Body of pancreas (tissue), 4 donors: ENCODE results near the gene PRRT3. TPM values are rescaled to one million over a fixed set of nuclear protein-coding genes. Genes with fewer than 3 reads are reported as not detected.

Experiments used
- ATAC-seq: fragments of 150-250 bp; one replicate; pipeline ENCODE4 v1.9.1; 2016
- DNase-seq, 4 donors: peaks; one replicate each; pipeline ENCODE4 v3.0.0-alpha.2; 2019
- H3K27ac ChIP-seq, 4 donors: fragments of 200-600 bp; sonication (generic); 1 replicate in 3 of 4; 2 replicates in 1 of 4; pipeline versions ENCODE4 v1.5.1 to v1.6.1; 2016 to 2019; ENCODE audit warnings: mild to moderate bottlenecking in 1 of 4, mixed read lengths in 1 of 4, moderate library complexity in 1 of 4
- H3K27me3 ChIP-seq, 2 donors: fragments of 200-600 bp; sonication (generic); one replicate each; pipeline ENCODE4 v1.6.0; 2016; ENCODE audit warnings: mild to moderate bottlenecking in 1 of 2
- H3K36me3 ChIP-seq, 2 donors: fragments of 200-600 bp; sonication (generic); replicated peaks in 1 of 2; 2 replicates each; pipeline ENCODE4 v1.5.1; 2016; ENCODE audit warnings: low read depth in 2 of 2; ENCODE audit not compliant: insufficient read depth in 1 of 2
- H3K4me1 ChIP-seq: fragments of 200-600 bp; sonication (generic); one replicate; pipeline ENCODE4 v1.6.0; 2016
- H3K4me3 ChIP-seq, 2 donors: fragments of 200-600 bp; sonication (generic); 1 replicate in 1 of 2; 2 replicates in 1 of 2; pipeline ENCODE4 v1.5.1; 2016 to 2019
- H3K9me3 ChIP-seq, 3 donors: fragments of 200-600 bp; sonication (generic); 1 replicate in 2 of 3; 2 replicates in 1 of 3; pipeline ENCODE4 v1.5.1; 2016
- POLR2A ChIP-seq, 3 donors: fragments of 450-650 bp; IDR thresholded peaks; one replicate each; pipeline ENCODE4 v1.6.1; 2016; ENCODE audit warnings: antibody characterized with exemption in 3 of 3, mild to moderate bottlenecking in 2 of 3
- WGBS, 2 donors: methylation state at CpG; one replicate each; pipeline ENCODE4 v1.1.5; 2017; 5-methylcytosine and 5-hydroxymethylcytosine counted together
- intact Hi-C: fragments of 100-400 bp; cut with DNase I; formaldehyde crosslinking; loops from one replicate; pipeline ENCODE4 v1.15.1; 2023
- total RNA-seq, 2 donors: library from RNA; depleted of rRNA; stranded (reverse); fragments of >200 nt; gene quantifications; one replicate each; pipeline ENCODE4 v1.1.0, GENCODE V29; 2016
- TF ChIP-seq, protein P1 (sequence below), 7 experiments: fragments of 450-650 bp in 4 of 7; fragments of 200-600 bp in 3 of 7; sonication (generic) in 3 of 7; IDR thresholded peaks; one replicate each; pipeline ENCODE4 v1.5.1; 2016 to 2019; ENCODE audit warnings: antibody characterized with exemption in 7 of 7

PRRT3 gene
- total RNA-seq, 2 donors from 2014 or later, result 3.9 to 4.3 TPM

DNA sequence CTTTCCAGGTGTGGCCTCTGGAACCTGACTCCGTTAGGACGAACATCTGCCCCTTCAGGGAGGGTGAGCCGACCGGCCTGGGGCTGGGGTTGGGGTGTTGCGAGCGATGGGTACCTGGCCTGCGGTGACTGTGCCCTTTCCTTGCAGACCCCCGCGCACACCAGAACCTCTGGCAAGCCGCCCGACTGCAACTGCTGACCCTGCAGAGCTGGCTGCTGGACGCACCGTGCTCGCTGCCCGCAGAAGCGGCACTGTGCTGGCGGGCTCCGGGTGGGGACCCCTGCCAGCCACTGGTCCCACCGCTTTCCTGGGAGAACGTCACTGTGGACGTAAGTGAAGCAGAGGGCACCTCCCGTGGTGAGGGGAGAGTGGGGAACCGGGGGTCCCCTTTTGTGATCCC is 24.1 kb downstream of the PRRT3 start:
- Histone ChIP-seq H3K4me3 (no peak overlapping the region), H3K36me3 (no peaks in the 10 kb centered on the region), H3K9me3 (no peaks in the 10 kb centered on the region), H3K4me1 (peaks cover 12% of the 10 kb centered on the region), H3K27ac (no peak overlapping the region), H3K27me3 (no peaks in the 10 kb centered on the region)
- WGBS, 2 donors, result 71 to 93% methylated on average over 1 to 22 of the region's 23 CpGs
- no peak for TF ChIP-seq POLR2A (IDR thresholded peaks at IDR 0.05)
- TF ChIP-seq, protein P1, sequence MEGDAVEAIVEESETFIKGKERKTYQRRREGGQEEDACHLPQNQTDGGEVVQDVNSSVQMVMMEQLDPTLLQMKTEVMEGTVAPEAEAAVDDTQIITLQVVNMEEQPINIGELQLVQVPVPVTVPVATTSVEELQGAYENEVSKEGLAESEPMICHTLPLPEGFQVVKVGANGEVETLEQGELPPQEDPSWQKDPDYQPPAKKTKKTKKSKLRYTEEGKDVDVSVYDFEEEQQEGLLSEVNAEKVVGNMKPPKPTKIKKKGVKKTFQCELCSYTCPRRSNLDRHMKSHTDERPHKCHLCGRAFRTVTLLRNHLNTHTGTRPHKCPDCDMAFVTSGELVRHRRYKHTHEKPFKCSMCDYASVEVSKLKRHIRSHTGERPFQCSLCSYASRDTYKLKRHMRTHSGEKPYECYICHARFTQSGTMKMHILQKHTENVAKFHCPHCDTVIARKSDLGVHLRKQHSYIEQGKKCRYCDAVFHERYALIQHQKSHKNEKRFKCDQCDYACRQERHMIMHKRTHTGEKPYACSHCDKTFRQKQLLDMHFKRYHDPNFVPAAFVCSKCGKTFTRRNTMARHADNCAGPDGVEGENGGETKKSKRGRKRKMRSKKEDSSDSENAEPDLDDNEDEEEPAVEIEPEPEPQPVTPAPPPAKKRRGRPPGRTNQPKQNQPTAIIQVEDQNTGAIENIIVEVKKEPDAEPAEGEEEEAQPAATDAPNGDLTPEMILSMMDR (IDR thresholded peaks at IDR 0.05), result no peak
- ATAC-seq, result no peak
- no peak for DNase-seq
- intact Hi-C loops, result no loop called here

GRCh38 chr3:9918261-9919038 is 33.8 kb downstream of the PRRT3 start:
- peaks cover 48% of the 10 kb centered on the region for H3K4me1 ChIP-seq

GRCh38 chr3:9917820-9918219 is 34.4 kb downstream of the PRRT3 start:
- WGBS, 2 donors, result 39 to 40% methylated on average over 1 to 10 of the region's 10 CpGs
- no peak overlapping the region for H3K4me3 ChIP-seq
- H3K4me1 ChIP-seq, result peaks cover 49% of the 10 kb centered on the region
- H3K36me3 ChIP-seq, result no peaks in the 10 kb centered on the region
- intact Hi-C loops, result no loop called here
- H3K9me3 ChIP-seq, result no peaks in the 10 kb centered on the region
- peak in 1 of 4 donors; percentile 15 for DNase-seq
- H3K27ac ChIP-seq, result peak overlapping the region in 3 of 4 donors; percentile 89 to 93 (median 91)
- H3K27me3 ChIP-seq, result no peaks in the 10 kb centered on the region
- ATAC-seq, result no peak
- TF ChIP-seq, protein P1 (IDR thresholded peaks at IDR 0.05), result no peak
- TF ChIP-seq POLR2A (IDR thresholded peaks at IDR 0.05), result no peak

More at GRCh38 chr3:9918261-9919038, 33.8 kb downstream of the PRRT3 start:
- Histone ChIP-seq H3K27me3 (no peaks in the 10 kb centered on the region), H3K36me3 (no peaks in the 10 kb centered on the region), H3K9me3 (no peaks in the 10 kb centered on the region), H3K27ac (no peak overlapping the region), H3K4me3 (no peak overlapping the region)
- intact Hi-C loops, result no loop called here
- DNase-seq (no peak), ATAC-seq (no peak)
- WGBS, 2 donors, result 83 to 92% methylated on average over 8 of the region's 8 CpGs
- TF ChIP-seq, protein P1 (IDR thresholded peaks at IDR 0.05), result no peak
- no peak for TF ChIP-seq POLR2A (IDR thresholded peaks at IDR 0.05)

GRCh38 chr3:9916734-9917680 is 35.2 kb downstream of the PRRT3 start, which contains the start of gene IL17RC:
IL17RC (plus strand) TSS chr3:9917098; CDS start chr3:9917316, 218 bp downstream.
- DNase-seq (peak; percentile 90 to 94 (median 94)), ATAC-seq (peak; percentile 85)
- intact Hi-C loops, result no loop called here
- H3K4me3 ChIP-seq, result peak within 1 kb of the TSS; percentile 10 to 37
- no peaks in the 10 kb centered on the region for H3K9me3 ChIP-seq
- H3K27me3 ChIP-seq, result no peaks in the 10 kb centered on the region
- TF ChIP-seq, protein P1 (IDR thresholded peaks at IDR 0.05), result peak in 1 of 7 experiments; percentile 14
- TF ChIP-seq POLR2A (IDR thresholded peaks at IDR 0.05), result peak; percentile 52 to 74 (median 74)
- peak within 1 kb of the TSS; percentile 65 to 93 (median 90) for H3K27ac ChIP-seq
- H3K4me1 ChIP-seq, result peaks cover 49% of the 10 kb centered on the region
- WGBS, 2 donors, result 0 to 5% methylated on average over 4 to 18 of the region's 19 CpGs
- H3K36me3 ChIP-seq, result no peaks in the 10 kb centered on the region
